ENCODE measurements around the gene TMEM117. TPM values are rescaled to one million over a fixed set of nuclear protein-coding genes. Genes with fewer than 3 reads are reported as not detected.

The TMEM117 gene
- total and polyA plus RNA-seq, 2 donors (not counting 3 experiments of a cell fraction or from before 2014, with no cell fraction given) = 1.2 to 3.8 TPM

- H3K79me2 ChIP-seq (ENCODE audit: control insufficient read depth, insufficient read depth, low read length) = no peaks in the 10 kb centered on the region
- no peak for FAIRE-seq
- no peaks in the 10 kb centered on the region for H3K27me3 ChIP-seq (ENCODE audit: control insufficient read depth in 2 of 2, insufficient read depth in 2 of 2, low read length in 2 of 2)
- H3K27ac ChIP-seq (ENCODE audit: insufficient read depth, low read depth, low read length) = no peak overlapping the region
- H3K36me3 ChIP-seq (ENCODE audit: control insufficient read depth in 2 of 2, extremely low read depth in 1 of 2, insufficient read depth in 2 of 2, low read length in 2 of 2) = no peaks in the 10 kb centered on the region
- TF ChIP-seq POLR2AphosphoS5 (IDR thresholded peaks at IDR 0.05; ENCODE audit: insufficient read depth, low read depth, low read length) = no peak
- TF ChIP-seq POLR2A (IDR thresholded peaks at IDR 0.05; ENCODE audit: low read depth, low read length) = no peak
- TF ChIP-seq EZH2 (IDR thresholded peaks at IDR 0.05; ENCODE audit: borderline replicate concordance, low read depth, low read length, severe bottlenecking) = no peak
- TF ChIP-seq JUN (IDR thresholded peaks at IDR 0.05; ENCODE audit: borderline replicate concordance, insufficient read depth, insufficient read length, low read depth) = no peak
- no peak for TF ChIP-seq MAX (IDR thresholded peaks at IDR 0.05; ENCODE audit: insufficient read depth, insufficient read length)
- TF ChIP-seq GATA2 (IDR thresholded peaks at IDR 0.05; ENCODE audit: insufficient read depth, insufficient read length, low read depth, low read length) = no peak
- no peak for TF ChIP-seq CTCF (IDR thresholded peaks at IDR 0.05; ENCODE audit: extremely low read depth in 1 of 2, insufficient read depth in 1 of 2, low read depth in 1 of 2, low read length in 2 of 2)
- no peak for TF ChIP-seq FOS (IDR thresholded peaks at IDR 0.05; ENCODE audit: borderline replicate concordance, insufficient read depth, low read length)
- H3K4me1 ChIP-seq (ENCODE audit: control insufficient read depth, extremely low read depth, insufficient read depth, low read length) = no peaks in the 10 kb centered on the region
- no peak overlapping the region for H3K9ac ChIP-seq (replicated peaks; ENCODE audit: extremely low read depth, insufficient read depth, low read length)
- H4K20me1 ChIP-seq (replicated peaks; ENCODE audit: control insufficient read depth, extremely low read depth, insufficient read depth, low read length) = no peaks in the 10 kb centered on the region
- intact Hi-C loops (cut with micrococcal nuclease) (no loop called here), dilution Hi-C loops (cut with MboI; ENCODE audit: extremely low pct_ligation_motif_present, low sequenced_read_pairs) (no loop called here)
- CTCF ChIA-PET = no interaction called here
- POLR2A ChIA-PET = no interaction called here
- BruUV-seq (replicated peaks) = no TSS peak
- no peaks in the 10 kb centered on the region for H3K9me1 ChIP-seq (replicated peaks; ENCODE audit: control insufficient read depth, extremely low read depth, insufficient read depth, low read length)
- H3K4me2 ChIP-seq (ENCODE audit: insufficient read depth, low read length) = no peak overlapping the region
- H2AFZ ChIP-seq (ENCODE audit: low read depth, low read length) = no peak overlapping the region
- H3K4me3 ChIP-seq (replicated peaks in 1 of 3; ENCODE audit: insufficient read depth in 1 of 3, low read depth in 1 of 3, low read length in 3 of 3) = no peak overlapping the region
- no peak for DNase-seq (ENCODE audit: low read depth, low spot score)
- H3K9me3 ChIP-seq (replicated peaks; ENCODE audit: control insufficient read depth, insufficient read depth, low read length) = no peaks in the 10 kb centered on the region
Observed at GRCh38 chr12:43861015-43861839, 25.3 kb downstream of the TMEM117 start.

Measured in endothelial cell of umbilical vein (primary cell).